ENCODE data around the gene TANGO2.

Gene TANGO2

DNA sequence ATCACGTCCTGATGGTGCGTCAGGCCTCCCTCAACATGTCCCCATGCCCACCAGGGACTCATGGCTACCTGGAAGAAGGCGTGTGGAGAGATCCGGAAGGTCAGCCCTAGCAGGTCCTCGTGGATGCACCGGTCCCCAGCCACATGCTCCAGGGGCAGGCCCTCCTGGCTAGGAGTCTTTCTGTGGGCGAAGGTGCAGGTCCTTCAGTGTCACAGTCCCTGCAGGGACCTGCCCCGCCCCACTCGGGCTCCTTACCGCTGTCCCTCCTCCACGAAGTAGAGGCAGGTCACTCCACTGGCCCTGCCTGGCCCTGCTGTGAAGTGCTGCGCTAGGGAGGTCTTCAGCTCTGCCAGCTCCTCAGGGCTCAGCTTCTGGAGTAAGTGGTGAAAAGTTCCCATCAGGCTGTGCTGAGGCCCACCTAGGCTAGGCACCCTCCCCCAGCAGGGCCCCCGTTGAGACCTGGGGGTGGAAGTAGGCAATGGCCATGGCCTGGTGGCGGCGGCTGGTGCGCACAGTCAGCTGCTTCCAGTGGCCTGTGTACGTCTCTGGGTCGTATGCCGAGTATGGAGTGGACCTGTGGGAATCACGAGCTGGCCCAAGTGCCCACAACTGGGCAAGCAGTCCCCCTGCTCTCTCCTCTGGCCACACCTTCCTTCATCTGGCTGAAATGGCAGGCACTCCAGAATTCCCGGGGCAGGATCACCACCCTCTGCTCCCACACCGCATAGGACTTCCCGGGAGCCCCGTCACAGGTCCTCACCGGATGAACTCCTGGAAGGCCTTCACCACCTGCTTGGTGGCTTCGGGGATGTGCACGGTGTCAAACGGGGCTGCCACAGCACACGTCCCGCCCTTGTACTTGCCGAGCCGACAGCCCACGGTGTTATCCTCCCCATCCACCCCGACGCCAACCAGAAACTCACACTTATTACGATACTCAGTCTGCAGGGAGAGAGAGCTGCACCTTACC, 93.9 kb downstream of the TANGO2 start:
- no peaks in the 10 kb centered on the region for H3K27me3 ChIP-seq (ENCODE audit: control insufficient read depth in 1 of 2, insufficient read depth in 1 of 2, low read length in 2 of 2)
- no peak overlapping the region for H2BK5ac ChIP-seq (ENCODE audit: low read depth, low read length, poor library complexity, severe bottlenecking)
- H3K4me2 ChIP-seq (ENCODE audit: low read length, poor library complexity, severe bottlenecking) = no peak overlapping the region
- peak overlapping the region in 1 of 2 experiments; percentile 16 for H3K23ac ChIP-seq (ENCODE audit: low read length in 2 of 2)
- H2AK5ac ChIP-seq (ENCODE audit: low read length, severe bottlenecking) = no peak overlapping the region
- peak overlapping the region in 1 of 2 experiments; percentile 15 for H3K4ac ChIP-seq (ENCODE audit: low read depth in 1 of 2, low read length in 2 of 2)
- peaks cover 41% of the 10 kb centered on the region for H3K79me1 ChIP-seq (replicated peaks; ENCODE audit: low read length, poor library complexity, severe bottlenecking)
- 96% methylated on average over 36 of the region's 36 CpGs for WGBS
- DNase-seq = no peak
- no peak overlapping the region for H3K18ac ChIP-seq (ENCODE audit: low read depth in 1 of 2, low read length in 2 of 2)
- no peak overlapping the region for H2AFZ ChIP-seq (ENCODE audit: low read depth, low read length)
- H2BK120ac ChIP-seq (ENCODE audit: low read depth, low read length) = no peak overlapping the region
- peaks cover 65 to 73% of the 10 kb centered on the region in 2 experiments for H3K36me3 ChIP-seq (ENCODE audit: control insufficient read depth in 1 of 2, insufficient read depth in 2 of 2, low read depth in 1 of 2, low read length in 2 of 2)
- H3K4me1 ChIP-seq (ENCODE audit: control insufficient read depth, insufficient read depth, low read depth, low read length) = peaks cover 31% of the 10 kb centered on the region
- peak overlapping the region; percentile 31 for H4K91ac ChIP-seq (ENCODE audit: low read length)
- no peaks in the 10 kb centered on the region for H3K9me3 ChIP-seq (ENCODE audit: control insufficient read depth, low read length)
- no peak overlapping the region for H2BK12ac ChIP-seq (ENCODE audit: low read length in 2 of 2)
- H2BK15ac ChIP-seq (ENCODE audit: low read depth, poor library complexity, severe bottlenecking) = no peak overlapping the region
- no peak overlapping the region for H3K27ac ChIP-seq (ENCODE audit: low read length, poor library complexity, severe bottlenecking)
- H3K4me3 ChIP-seq (ENCODE audit: insufficient read depth in 1 of 2, low read depth in 1 of 2, low read length in 2 of 2) = no peak overlapping the region
- no peak overlapping the region for H4K8ac ChIP-seq (ENCODE audit: low read length)
- no peak overlapping the region for H3K14ac ChIP-seq (ENCODE audit: low read length in 2 of 2)
- peak overlapping the region; percentile 98 for H3K9ac ChIP-seq (ENCODE audit: low read length)

DNA sequence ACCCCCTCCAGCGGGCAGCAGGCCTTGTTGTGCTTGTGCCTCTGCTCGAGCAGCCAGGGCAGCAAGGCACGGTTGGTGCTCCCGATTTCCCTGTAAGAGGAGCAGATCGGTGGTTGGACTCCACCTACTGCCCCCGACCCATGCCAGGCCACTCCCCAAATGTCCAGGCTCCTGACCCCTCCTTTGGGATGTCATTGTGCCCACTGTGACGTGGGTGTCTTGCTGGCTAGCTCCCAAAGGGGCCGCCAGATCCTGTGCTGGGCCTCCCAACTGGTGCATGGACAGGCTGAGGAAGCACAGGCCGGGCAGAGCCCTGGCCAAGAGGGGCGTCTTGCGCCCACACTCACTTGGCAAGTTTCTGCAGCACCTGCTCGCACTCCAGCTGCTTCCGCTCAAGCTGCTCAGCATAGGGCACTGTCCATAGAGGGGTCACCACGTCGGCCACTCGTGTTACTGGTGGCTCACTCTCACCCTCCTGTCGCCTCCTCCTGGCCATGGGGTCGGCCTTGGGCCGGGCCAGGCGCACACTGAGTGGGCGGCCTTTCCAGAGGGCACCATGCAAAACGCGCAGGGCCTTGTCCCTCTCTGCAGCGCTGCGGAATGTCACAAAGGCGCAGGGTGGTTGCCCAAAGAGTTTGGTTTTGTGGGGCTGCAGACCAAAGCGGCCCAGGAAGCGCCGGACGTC, 94.9 kb downstream of the TANGO2 start, which contains the start of gene RANBP1:
RANBP1 (plus strand) TSS at position 414 of the 685 bp plus-strand sequence; CDS start at position 495, 81 bp downstream.
- Histone ChIP-seq H2BK12ac (ENCODE audit: low read length in 2 of 2) (peak within 1 kb of the TSS; percentile 31 to 71), H3K27ac (ENCODE audit: low read length, poor library complexity, severe bottlenecking) (peak within 1 kb of the TSS; percentile 57), H3K4ac (ENCODE audit: low read depth in 1 of 2, low read length in 2 of 2) (peak within 1 kb of the TSS; percentile 89 to 96), H3K4me2 (ENCODE audit: low read length, poor library complexity, severe bottlenecking) (peak within 1 kb of the TSS; percentile 98), H4K91ac (ENCODE audit: low read length) (peak within 1 kb of the TSS; percentile 96), H3K9me3 (ENCODE audit: control insufficient read depth, low read length) (no peaks in the 10 kb centered on the region), H2BK15ac (ENCODE audit: low read depth, poor library complexity, severe bottlenecking) (peak within 1 kb of the TSS; percentile 78), H3K27me3 (ENCODE audit: control insufficient read depth in 1 of 2, insufficient read depth in 1 of 2, low read length in 2 of 2) (no peaks in the 10 kb centered on the region), H2BK120ac (ENCODE audit: low read depth, low read length) (peak within 1 kb of the TSS; percentile 98), H3K9ac (ENCODE audit: low read length) (peak within 1 kb of the TSS; percentile 98), H4K8ac (ENCODE audit: low read length) (peak within 1 kb of the TSS; percentile 99), H3K14ac (ENCODE audit: low read length in 2 of 2) (peak within 1 kb of the TSS; percentile 87 to 98), H2AFZ (ENCODE audit: low read depth, low read length) (peak within 1 kb of the TSS; percentile 85), H3K4me1 (ENCODE audit: control insufficient read depth, insufficient read depth, low read depth, low read length) (peaks cover 33% of the 10 kb centered on the region), H3K4me3 (ENCODE audit: insufficient read depth in 1 of 2, low read depth in 1 of 2, low read length in 2 of 2) (peak within 1 kb of the TSS; percentile 96), H2BK5ac (ENCODE audit: low read depth, low read length, poor library complexity, severe bottlenecking) (peak within 1 kb of the TSS; percentile 77), H2AK5ac (ENCODE audit: low read length, severe bottlenecking) (peak within 1 kb of the TSS; percentile 79), H3K18ac (ENCODE audit: low read depth in 1 of 2, low read length in 2 of 2) (peak within 1 kb of the TSS; percentile 96), H3K23ac (ENCODE audit: low read length in 2 of 2) (peak within 1 kb of the TSS in 1 of 2 experiments; percentile 66), H3K79me1 (replicated peaks; ENCODE audit: low read length, poor library complexity, severe bottlenecking) (peaks cover 39% of the 10 kb centered on the region), H3K36me3 (ENCODE audit: control insufficient read depth in 1 of 2, insufficient read depth in 2 of 2, low read depth in 1 of 2, low read length in 2 of 2) (peaks cover 64 to 73% of the 10 kb centered on the region in 2 experiments)
- DNase-seq = no peak
- 91% methylated on average over 30 of the region's 30 CpGs for WGBS

DNA sequence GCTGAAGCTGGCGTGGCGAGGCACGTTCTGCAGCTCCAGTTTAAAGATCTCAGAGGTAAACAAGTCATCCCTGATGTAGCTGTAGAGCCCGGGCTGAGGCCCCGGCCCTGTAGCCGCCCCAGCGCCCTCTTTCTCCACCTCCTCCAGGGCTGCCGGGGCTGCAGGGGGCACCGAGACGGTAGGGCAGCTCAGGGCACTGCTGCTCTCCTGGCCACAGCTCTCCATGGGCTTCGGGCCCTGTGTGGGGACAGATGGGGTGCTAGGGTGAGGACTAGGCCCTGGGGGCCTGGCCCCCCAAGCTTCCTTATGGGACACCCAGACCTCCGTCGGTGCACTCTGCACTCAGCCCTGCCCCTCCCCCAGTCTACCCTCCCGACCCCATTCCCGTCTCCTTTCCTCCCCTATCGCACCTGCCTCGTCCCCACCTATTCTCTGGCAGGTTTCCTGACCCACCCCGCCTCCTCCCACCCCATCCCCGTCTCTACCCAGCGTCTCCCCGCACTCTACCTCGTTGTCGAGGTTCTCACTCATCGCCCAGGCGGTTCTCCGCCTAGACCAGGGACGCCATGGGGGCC, 95.6 kb downstream of the TANGO2 start:
- Histone ChIP-seq H2BK12ac (ENCODE audit: low read length in 2 of 2) (peak overlapping the region; percentile 31 to 71), H3K9me3 (ENCODE audit: control insufficient read depth, low read length) (no peaks in the 10 kb centered on the region), H2BK15ac (ENCODE audit: low read depth, poor library complexity, severe bottlenecking) (peak overlapping the region; percentile 78), H3K4me3 (ENCODE audit: insufficient read depth in 1 of 2, low read depth in 1 of 2, low read length in 2 of 2) (peak overlapping the region; percentile 96), H4K8ac (ENCODE audit: low read length) (peak overlapping the region; percentile 99), H3K14ac (ENCODE audit: low read length in 2 of 2) (peak overlapping the region; percentile 87 to 98), H3K23ac (ENCODE audit: low read length in 2 of 2) (peak overlapping the region in 1 of 2 experiments; percentile 66), H3K4me1 (ENCODE audit: control insufficient read depth, insufficient read depth, low read depth, low read length) (peaks cover 31% of the 10 kb centered on the region), H3K9ac (ENCODE audit: low read length) (peak overlapping the region; percentile 98), H2AK5ac (ENCODE audit: low read length, severe bottlenecking) (peak overlapping the region; percentile 79), H2AFZ (ENCODE audit: low read depth, low read length) (peak overlapping the region; percentile 85), H3K36me3 (ENCODE audit: control insufficient read depth in 1 of 2, insufficient read depth in 2 of 2, low read depth in 1 of 2, low read length in 2 of 2) (peaks cover 61 to 73% of the 10 kb centered on the region in 2 experiments), H3K27ac (ENCODE audit: low read length, poor library complexity, severe bottlenecking) (peak overlapping the region; percentile 57), H3K18ac (ENCODE audit: low read depth in 1 of 2, low read length in 2 of 2) (peak overlapping the region; percentile 96), H3K4ac (ENCODE audit: low read depth in 1 of 2, low read length in 2 of 2) (peak overlapping the region; percentile 89 to 96), H3K79me1 (replicated peaks; ENCODE audit: low read length, poor library complexity, severe bottlenecking) (peaks cover 39% of the 10 kb centered on the region), H3K27me3 (ENCODE audit: control insufficient read depth in 1 of 2, insufficient read depth in 1 of 2, low read length in 2 of 2) (no peaks in the 10 kb centered on the region), H4K91ac (ENCODE audit: low read length) (peak overlapping the region; percentile 96), H2BK5ac (ENCODE audit: low read depth, low read length, poor library complexity, severe bottlenecking) (peak overlapping the region; percentile 77), H2BK120ac (ENCODE audit: low read depth, low read length) (peak overlapping the region; percentile 98), H3K4me2 (ENCODE audit: low read length, poor library complexity, severe bottlenecking) (peak overlapping the region; percentile 98)
- no peak for DNase-seq
- WGBS = 24% methylated on average over 23 of the region's 27 CpGs

Measured in mesenchymal stem cell (in vitro differentiated cells and primary cell).